Measurements from ENCODE around the gene NEURL1B. TPM values are rescaled to one million over a fixed set of nuclear protein-coding genes. Genes with fewer than 3 reads are reported as not detected.

NEURL1B gene
- polyA plus RNA-seq, 1 donor from 2014 or later, result 12.7 TPM

- no peak overlapping the region for H3K4me3 ChIP-seq (ENCODE audit: low read length)
- no peaks in the 10 kb centered on the region for H3K9me2 ChIP-seq (ENCODE audit: insufficient read depth, low read length)
- no peaks in the 10 kb centered on the region for H3K27me3 ChIP-seq (ENCODE audit: insufficient read depth, low read depth, low read length)
- H3K36me3 ChIP-seq (ENCODE audit: insufficient read depth, low read length), result no peaks in the 10 kb centered on the region
- H3F3A ChIP-seq (ENCODE audit: insufficient read depth, low read length, poor library complexity, severe bottlenecking), result no peaks in the 10 kb centered on the region
- no peaks in the 10 kb centered on the region for H3K79me2 ChIP-seq (replicated peaks; ENCODE audit: insufficient read depth, low read length)
- H3K4me2 ChIP-seq (ENCODE audit: low read length), result no peak overlapping the region
- H3K9me3 ChIP-seq (ENCODE audit: low read length), result no peaks in the 10 kb centered on the region
- H2AFZ ChIP-seq (ENCODE audit: low read depth, low read length), result no peak overlapping the region
- no peak overlapping the region for H3K9ac ChIP-seq (ENCODE audit: low read length)
- no peak overlapping the region for H3K27ac ChIP-seq (ENCODE audit: low read length)
- no peaks in the 10 kb centered on the region for H4K20me1 ChIP-seq (ENCODE audit: insufficient read depth)
- TF ChIP-seq EZH2 (IDR thresholded peaks at IDR 0.05; ENCODE audit: borderline replicate concordance, insufficient read depth, low read length, poor library complexity, severe bottlenecking) (no peak), MXI1 (conservative IDR thresholded peaks at IDR 0.05; ENCODE audit: poor library complexity, severe bottlenecking) (no peak), RAD21 (conservative IDR thresholded peaks at IDR 0.05) (no peak), REST (IDR thresholded peaks at IDR 0.05; ENCODE audit: borderline replicate concordance) (no peak), EP300 (conservative IDR thresholded peaks at IDR 0.05; ENCODE audit: poor library complexity, severe bottlenecking) (no peak), TAF1 (IDR thresholded peaks at IDR 0.05; ENCODE audit: low read depth) (no peak), CTCF (IDR thresholded peaks at IDR 0.05; ENCODE audit: poor library complexity, severe bottlenecking) (no peak), POLR2AphosphoS5 (IDR thresholded peaks at IDR 0.05) (no peak), SMC3 (conservative IDR thresholded peaks at IDR 0.05; ENCODE audit: poor library complexity) (no peak)
Observed at GRCh38 chr5:172612771-172613170, 28.3 kb upstream of the NEURL1B start.

- no peaks in the 10 kb centered on the region for H4K20me1 ChIP-seq (ENCODE audit: insufficient read depth)
- no peak overlapping the region for H3K9ac ChIP-seq (ENCODE audit: low read length)
- TF ChIP-seq MXI1 (conservative IDR thresholded peaks at IDR 0.05; ENCODE audit: poor library complexity, severe bottlenecking) (no peak), RAD21 (conservative IDR thresholded peaks at IDR 0.05) (no peak), POLR2AphosphoS5 (IDR thresholded peaks at IDR 0.05) (no peak), REST (IDR thresholded peaks at IDR 0.05; ENCODE audit: borderline replicate concordance) (no peak), CTCF (IDR thresholded peaks at IDR 0.05; ENCODE audit: poor library complexity, severe bottlenecking) (no peak), EZH2 (IDR thresholded peaks at IDR 0.05; ENCODE audit: borderline replicate concordance, insufficient read depth, low read length, poor library complexity, severe bottlenecking) (no peak), EP300 (conservative IDR thresholded peaks at IDR 0.05; ENCODE audit: poor library complexity, severe bottlenecking) (no peak), TAF1 (IDR thresholded peaks at IDR 0.05; ENCODE audit: low read depth) (no peak), SMC3 (conservative IDR thresholded peaks at IDR 0.05; ENCODE audit: poor library complexity) (no peak)
- no peaks in the 10 kb centered on the region for H3K36me3 ChIP-seq (ENCODE audit: insufficient read depth, low read length)
- no peaks in the 10 kb centered on the region for H3F3A ChIP-seq (ENCODE audit: insufficient read depth, low read length, poor library complexity, severe bottlenecking)
- H3K27ac ChIP-seq (ENCODE audit: low read length), result no peak overlapping the region
- H3K4me3 ChIP-seq (ENCODE audit: low read length), result no peak overlapping the region
- H3K9me2 ChIP-seq (ENCODE audit: insufficient read depth, low read length), result no peaks in the 10 kb centered on the region
- H3K4me2 ChIP-seq (ENCODE audit: low read length), result no peak overlapping the region
- H3K9me3 ChIP-seq (ENCODE audit: low read length), result no peaks in the 10 kb centered on the region
- no peaks in the 10 kb centered on the region for H3K79me2 ChIP-seq (replicated peaks; ENCODE audit: insufficient read depth, low read length)
- no peaks in the 10 kb centered on the region for H3K27me3 ChIP-seq (ENCODE audit: insufficient read depth, low read depth, low read length)
- no peak overlapping the region for H2AFZ ChIP-seq (ENCODE audit: low read depth, low read length)
Observed at GRCh38 chr5:172616136-172616535, 24.9 kb upstream of the NEURL1B start.
